SK-N-MC (cell line): Measurements from ENCODE around the gene SLC16A6.

ENCODE experiments used
- EZH2 ChIP-seq: fragments of 200-600 bp; sonication (generic); IDR thresholded peaks from one replicate; pipeline ENCODE4 v1.6.1; 2017; ENCODE audit warnings: antibody characterized with exemption
- FOXP2 ChIP-seq: optimal IDR thresholded peaks from 2 replicates; pipeline ENCODE3; 2011; ENCODE audit warnings: mild to moderate bottlenecking, moderate library complexity; ENCODE audit not compliant: insufficient read depth; ENCODE audit errors: extremely low read length, control extremely low read depth
- POLR2AphosphoS5 ChIP-seq: IDR thresholded peaks from 2 replicates; pipeline ENCODE4 v1.6.1; 2012; ENCODE audit warnings: mild to moderate bottlenecking, low read depth, low read length, borderline replicate concordance

DNA sequence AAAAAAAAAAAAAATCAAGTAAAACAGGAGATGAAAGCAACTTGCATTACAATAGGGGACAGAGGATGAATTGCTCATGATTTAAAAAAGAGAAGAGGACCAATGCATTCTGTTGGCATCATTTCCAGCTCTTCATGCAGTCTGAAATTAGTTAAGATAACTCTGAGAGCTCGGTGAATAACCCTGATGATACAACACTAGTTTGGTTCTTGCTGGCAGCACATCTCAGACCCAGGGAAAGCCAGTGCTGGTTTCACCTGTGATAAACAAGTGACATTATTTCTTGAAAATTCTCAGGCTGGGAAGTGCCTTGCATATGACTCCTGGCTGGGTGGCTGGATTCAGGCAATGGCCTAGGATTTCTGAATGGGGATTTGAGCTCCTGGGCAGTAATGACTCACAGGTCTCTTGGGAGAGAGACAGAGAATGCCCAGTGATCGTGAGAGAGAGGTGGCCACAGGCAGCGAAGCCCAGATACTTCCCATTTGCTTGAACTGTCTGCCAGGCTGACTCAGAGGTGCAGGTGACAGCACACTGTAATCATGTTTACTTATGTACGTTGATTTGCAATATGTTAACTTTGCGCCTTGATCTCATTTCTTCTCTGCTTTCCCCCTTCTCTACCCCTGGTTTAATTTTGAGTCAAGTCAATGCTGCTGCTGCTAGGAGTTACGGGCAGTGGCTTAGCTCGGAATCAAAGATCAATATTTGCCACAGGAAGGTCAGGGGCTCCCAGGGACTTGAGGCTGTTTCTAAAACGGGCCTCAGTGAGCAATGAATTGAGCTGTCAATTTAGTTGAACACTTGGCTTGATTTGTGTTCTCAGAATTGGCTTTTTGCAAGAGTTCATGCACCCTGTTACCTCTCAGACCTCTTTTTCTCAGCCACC lies 27.4 kb upstream of the SLC16A6 start:
- TF ChIP-seq POLR2AphosphoS5 (no peak), EZH2 (no peak), FOXP2 (no peak)
